Stimulated activated CD8-positive, alpha-beta memory T cell treated with anti-CD3 and anti-CD28 coated beads, Interleukin-2, amount 100 ng/mL, for 48 hours (primary cell): Measurements from ENCODE around the gene TNKS2.
"Not testable (repeated sequence)": the region's sequence is repeated elsewhere in the genome, so short reads cannot be mapped to it uniquely, and the experiment has no call there.

ENCODE experiments used
- DNase-seq, 2 donors: peaks; one replicate each; pipeline ENCODE4 v3.0.0-alpha.2; 2020; ENCODE audit warnings: low read depth in 2 of 2

The TNKS2 gene

DNA sequence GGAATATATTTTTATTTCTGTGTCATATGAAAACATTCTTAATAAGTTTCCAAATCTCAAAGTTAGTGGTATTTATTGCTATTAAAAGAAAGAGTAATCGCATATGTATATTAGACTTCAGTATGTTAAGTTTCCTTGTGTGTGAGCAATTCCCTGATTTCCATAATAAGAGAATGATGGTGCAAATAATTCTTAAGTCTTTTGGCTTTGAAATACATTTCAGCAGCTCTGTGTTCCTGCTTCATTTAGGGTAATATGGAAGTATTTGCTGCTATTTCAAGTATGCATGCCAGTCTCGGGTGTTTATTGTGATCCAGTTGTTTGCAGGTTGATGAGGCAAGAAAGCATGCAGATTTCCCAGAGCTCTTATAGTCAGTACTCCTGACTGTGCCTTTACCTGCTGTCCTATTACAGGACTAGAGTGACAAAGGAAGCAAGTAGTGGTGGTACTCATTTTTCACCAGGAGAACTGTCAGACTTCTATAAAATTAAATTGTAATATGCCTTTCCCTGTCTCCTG is 67.4 kb downstream of the TNKS2 start:
- DNase-seq, result no peak

DNA sequence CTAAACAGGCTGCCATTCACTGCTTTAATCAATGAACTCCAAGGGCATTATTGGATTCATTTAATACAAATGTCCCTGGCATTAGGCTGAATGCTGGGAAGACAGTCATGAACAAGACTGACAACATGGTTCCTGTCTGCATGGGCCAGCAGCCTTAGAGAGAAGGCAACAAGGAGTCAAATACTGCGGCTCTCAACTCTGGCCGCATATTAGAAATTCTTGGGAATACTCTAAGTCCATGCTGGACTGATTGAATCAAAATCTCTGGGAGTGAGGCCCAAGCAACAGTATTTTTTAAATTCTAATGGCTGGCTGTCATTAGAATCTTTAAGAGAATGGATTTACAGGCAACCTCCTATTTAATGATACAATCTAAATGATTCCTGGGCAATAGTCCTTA is 76.9 kb downstream of the TNKS2 start:
- no peak for DNase-seq

DNA sequence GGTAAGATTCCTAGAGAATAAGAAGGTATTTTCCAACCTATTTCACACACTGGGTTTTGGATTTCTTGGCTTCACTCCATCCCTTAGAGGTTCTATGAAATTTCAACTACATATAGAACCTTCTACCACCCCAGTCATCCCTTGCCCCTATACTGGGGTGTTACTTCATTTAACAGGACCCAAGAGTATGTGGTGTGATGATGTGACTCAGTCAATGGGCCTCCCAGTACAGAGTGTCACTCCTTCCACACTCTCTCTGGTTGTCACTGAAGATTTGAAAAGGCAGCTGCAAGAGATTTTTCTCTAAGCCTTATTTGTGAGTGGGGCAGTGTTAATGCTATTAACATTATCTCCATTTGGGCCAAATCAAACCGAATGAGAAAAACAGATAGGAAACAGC is 77.6 kb downstream of the TNKS2 start:
- DNase-seq, result no peak

DNA sequence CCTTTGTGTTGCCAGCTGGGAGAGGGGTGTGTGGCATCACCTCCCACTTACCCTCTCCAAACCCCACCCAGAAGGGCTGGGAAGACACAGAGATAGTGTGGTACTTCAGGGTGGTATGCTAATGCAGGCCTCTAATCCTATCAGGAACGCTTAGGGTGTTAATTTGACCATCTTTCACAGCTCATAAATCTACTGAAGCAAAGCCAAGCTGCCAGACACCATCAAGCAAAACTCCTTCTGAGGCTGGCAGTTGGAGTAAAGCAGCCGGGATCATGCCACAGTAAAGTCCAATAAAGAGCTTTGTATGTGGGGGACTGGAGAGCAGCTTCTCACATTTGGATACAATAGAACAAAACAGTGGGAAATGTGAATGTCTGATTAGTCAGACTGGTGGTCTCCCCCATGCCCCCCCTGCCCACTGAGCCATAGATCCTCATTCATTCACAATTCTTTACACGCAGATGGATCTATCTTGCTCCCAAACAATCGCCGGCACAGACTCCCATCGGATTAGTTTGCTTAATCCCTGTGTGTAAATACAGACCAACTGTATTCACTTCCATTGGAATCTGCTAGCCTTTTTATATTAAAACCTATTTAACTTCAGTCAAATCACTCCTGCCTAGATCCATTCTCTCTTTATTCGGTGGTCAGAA is 81.4 kb downstream of the TNKS2 start:
- no peak for DNase-seq

DNA sequence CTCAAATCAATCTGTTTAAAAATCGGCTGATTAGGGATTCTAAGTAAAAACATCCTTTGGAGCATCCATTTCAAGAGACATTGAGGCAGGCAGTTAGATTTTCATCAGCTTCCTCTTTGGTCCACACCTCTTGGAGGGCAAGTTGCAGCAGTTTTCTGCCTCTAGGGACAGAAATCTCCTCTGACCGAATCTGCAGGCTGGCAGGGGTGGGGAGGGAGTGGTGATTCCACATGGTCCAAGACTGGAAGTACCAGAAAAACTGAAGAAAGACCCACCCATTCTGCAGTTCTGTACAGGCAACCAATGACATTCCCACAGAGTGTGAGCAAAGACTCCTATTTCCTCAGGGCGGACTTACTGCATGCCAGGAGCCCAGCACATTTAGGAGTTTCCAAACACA is 82.1 kb downstream of the TNKS2 start:
- no peak for DNase-seq

DNA sequence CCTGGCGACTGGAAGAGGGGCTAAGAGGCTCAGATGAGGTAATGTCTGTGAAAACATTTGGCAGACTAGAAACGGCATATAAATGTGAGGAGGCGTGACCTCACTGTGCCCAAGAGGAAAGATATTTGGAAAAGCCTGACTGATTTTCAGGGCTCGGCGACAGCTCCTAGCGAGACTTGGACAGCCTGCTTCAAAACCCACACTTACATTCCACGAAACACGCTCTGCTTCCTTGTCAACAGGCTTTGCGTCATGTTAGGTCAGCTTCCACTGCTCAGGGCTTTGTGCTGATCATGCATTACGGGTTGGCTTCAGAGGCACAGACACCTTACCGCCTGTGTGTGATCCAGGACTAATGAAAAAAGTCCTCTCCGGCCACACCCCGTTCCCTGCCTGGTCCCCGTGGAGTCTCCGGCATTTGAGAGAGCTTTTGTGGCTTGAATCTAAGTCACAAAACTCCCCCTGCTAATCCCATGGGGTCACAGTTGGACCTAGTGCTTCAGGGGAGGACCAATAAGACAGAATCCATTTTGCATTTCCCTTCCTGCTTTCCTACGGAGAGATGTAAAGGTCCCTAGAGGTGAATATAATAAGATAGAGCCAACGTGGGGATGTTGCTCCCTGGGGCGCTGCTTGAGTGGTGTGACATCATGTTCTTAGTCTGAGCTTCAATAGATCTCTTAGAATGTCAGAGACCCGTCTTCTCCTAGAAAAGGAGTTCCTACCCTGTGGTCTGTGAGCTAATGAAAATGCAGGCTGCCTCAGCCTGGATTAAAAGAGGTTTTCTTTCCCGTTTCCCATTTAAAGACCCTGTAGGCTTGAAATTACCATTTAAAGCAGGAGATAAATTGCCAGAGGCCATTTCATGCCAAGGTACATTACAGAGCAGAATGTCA is 85.6 kb downstream of the TNKS2 start:
- no peak for DNase-seq

DNA sequence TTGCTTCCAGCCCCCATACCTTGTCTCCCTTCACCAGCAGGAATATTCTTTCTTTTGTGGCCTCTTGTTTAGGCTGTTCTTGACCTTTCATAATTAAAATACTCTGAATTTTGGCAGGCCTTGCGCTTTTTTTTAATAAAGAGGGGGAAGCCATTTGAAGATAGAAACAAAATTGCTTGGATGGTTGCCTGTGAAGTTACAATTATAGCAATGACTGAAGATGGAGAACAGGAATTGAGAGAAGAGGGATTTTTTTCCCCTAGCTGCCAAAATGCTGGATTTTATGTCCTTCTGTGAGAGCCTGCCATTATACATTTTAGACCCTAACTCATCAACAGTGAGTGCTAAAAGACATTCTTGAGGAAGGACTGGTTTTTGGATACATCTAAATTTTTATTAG is 86.3 kb downstream of the TNKS2 start:
- DNase-seq, result no peak

DNA sequence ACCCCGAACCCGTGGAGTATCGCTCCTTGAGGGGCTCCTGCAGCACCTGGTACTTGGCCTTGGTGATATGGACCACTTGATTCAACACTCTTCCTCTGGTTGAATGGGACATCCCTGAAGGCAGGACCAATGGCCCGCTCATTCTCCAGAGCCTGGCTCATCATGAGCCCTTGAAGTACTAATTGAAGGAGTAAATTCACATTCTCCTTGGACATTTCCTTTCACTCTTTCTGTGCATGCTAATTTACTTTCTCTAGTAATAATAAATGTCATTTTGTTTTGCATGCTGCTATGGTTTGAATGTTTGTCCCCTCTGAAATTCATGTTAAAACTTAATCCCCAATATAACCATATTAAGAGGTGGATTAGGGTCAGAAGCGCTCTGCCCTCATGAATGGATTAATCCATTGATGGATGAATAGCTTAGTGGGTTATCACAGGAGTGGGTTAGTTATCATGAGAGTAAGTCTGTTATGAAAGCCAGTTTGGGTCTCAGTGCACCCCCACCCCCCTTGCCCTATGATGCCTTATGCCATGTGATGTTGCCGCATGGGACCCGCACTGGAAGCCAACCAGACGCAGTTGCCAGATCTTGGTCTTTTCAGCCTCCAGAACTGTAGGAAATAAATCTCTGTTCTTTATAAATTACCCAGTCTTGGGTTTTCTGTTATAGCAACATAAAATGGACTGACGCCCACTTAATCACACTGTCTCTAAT is 87.3 kb downstream of the TNKS2 start:
- no peak for DNase-seq

DNA sequence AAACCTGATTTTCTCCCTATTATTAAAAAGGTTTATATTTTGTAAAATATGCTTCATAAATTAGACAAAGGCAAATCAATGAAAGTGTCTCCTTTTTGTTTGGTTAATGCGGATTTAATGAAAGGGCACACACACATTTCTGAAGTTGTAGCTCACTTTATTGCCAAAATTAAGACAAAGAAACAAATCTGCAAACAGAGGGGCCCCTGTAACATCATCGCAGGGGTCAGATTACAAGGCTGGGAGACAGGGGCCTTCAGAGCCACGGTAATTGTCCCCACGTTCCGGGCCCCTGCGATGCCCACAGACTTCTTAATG is 88.7 kb downstream of the TNKS2 start:
- no peak for DNase-seq

DNA sequence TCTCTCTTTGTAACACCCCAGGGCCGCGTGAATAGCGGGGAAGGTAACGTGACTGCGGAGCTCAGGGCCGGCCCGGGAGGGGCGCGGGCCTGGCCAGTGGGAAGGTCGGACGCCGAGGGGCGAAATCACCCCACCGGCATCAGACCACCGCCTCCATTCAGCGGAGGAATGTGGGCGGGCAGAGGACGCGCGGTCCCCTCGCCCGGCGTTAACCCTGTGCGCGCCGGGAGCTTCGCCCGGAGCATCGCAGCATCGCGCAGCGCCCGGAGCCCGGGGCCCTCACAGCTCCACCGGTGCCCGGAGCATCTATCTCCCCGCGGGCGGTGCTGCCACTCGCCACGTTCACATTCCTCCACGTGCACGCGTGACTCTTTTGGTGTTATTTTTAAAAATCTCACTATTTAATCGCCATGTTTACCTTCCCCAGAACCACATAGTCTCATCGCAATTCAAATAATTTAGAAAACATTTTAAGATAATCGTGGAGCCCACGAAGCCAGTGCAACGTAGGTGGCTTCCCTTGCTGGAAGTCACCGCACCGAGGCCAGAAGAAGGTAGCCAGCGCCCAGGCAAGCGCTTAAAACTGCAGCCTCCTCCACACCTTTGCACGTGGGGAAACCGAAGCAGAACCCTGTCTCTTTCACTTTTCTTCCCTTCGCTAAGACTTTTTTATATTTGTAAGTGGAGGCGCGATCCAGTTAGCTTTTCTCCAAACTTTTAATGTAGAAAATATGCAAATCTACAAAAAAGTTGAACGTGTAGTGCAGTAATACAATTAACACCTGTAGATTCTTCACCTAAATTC is 89.2 kb downstream of the TNKS2 start:
- DNase-seq, result no peak

DNA sequence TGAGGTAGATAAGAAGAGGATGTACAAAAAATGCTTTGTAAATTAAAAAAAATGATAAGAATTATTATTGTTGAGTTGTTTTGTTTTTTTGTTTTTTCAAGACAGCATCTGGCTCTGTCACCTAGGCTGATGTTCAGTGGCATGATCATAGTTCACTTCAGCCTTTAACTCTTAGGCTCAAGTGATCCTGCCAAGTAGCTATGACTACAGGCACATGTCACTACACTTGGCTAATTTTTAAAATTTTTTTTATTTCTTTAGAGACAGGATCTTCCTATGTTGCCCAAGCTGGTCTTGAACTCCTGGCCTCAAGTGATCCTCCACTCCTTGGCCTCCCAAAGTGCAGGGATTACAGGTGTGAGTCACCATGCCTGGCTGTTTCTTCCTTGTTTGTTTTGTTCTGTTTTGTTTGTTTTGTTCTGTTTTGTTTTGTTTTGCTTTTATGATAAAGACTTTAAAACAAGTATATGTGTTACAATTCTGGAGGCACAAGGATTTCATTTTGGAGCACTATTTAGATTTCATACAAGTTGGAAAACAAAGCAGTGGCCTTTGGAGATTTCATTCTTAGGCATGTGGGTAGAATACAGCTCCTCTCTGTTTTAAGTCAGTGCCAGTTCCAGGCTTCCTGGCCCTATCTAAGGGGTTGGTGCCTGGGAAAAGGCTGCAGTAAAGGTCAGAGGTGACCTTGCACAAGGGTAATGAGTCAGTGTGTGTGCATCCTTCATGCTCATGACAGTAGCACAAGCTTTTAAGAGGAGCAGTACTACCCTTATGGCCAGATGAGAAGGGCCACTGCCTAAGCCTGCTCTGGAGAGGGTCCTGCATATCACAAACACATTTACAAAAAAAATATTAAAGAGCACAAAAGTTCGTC is 93.1 kb downstream of the TNKS2 start:
- no peak for DNase-seq

DNA sequence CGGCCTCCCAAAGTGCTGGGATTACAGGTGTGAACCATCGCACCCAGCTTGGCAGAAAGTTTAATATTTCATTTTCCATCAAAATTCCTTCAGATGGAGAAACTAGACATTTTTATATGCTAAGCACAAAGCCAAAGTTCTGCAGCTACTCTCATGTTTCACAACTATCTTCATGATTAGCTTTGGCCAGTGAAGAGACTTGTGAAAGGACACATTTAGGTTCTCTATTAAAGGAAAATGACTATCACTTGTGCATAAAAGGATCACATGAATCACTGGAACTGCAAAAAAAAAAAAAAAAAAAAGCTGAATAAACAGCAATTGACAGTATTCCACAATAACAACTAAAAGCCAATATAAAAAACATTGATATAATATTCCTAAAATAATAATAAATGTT is 94.8 kb downstream of the TNKS2 start:
- no peak for DNase-seq

DNA sequence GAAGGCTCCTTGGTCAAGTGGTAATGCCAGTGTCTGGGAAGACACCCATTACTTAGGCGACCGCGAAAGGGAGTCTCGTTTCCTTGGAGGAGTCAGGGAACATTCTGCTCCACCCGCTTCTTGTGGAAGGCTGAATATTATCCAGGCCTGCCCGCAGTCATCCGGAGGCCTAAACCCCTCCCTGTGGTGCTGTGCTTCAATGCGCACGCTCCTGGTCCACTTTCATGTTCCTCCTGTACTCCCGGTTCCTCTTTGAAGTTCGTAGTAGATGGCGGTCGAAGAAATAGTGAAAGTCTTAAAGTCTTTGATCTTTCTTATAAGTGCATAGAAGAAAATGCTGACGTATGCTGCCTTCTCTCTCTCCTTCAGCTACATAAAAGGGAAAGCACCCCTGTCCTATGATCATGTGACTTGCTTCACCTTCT is 96.0 kb downstream of the TNKS2 start:
- not testable (repeated sequence) for DNase-seq

DNA sequence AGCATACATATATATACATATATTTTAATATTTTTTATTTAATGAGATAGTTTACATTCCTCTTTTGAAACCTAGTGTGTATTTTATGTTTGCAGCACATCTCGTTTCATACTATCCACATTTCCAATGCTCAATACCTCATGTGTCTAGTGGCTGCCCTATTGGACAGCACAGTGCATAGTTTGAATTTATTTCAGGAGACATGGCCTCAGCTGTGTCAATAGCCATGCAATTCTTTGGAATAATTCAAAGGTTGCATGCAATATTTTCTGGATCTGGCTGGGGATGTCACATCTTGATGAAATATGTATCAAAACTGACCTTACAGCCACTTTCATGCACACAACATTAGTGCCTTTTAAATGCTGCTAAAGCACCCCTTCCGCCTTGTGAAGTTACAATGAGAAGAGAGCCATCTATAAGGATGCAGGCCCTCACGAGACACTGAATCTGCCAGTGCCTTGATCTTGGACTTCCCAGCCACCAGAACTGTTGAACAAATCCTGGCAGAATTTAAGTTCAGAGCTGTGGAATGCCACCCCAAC is 98.1 kb downstream of the TNKS2 start:
- no peak for DNase-seq

DNA sequence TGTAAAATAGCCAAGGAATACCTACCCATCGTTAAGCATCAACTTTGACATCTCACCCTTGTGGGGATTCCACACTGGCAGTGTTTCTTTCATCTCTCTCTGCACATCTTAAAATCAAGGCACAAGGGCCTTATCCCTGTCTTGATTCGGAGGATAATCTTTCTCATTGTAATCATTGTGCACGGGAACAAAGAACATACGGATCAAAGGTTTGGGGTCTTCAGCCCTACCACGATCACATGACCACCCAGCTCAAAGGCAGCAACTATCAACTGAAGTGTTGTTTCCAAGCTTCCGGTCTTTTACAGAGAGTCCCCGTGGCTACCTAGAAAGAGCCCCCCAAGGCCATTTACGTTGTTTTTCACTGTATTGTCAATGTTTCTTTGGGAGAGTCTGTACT is 99.2 kb downstream of the TNKS2 start:
- DNase-seq, result no peak

DNA sequence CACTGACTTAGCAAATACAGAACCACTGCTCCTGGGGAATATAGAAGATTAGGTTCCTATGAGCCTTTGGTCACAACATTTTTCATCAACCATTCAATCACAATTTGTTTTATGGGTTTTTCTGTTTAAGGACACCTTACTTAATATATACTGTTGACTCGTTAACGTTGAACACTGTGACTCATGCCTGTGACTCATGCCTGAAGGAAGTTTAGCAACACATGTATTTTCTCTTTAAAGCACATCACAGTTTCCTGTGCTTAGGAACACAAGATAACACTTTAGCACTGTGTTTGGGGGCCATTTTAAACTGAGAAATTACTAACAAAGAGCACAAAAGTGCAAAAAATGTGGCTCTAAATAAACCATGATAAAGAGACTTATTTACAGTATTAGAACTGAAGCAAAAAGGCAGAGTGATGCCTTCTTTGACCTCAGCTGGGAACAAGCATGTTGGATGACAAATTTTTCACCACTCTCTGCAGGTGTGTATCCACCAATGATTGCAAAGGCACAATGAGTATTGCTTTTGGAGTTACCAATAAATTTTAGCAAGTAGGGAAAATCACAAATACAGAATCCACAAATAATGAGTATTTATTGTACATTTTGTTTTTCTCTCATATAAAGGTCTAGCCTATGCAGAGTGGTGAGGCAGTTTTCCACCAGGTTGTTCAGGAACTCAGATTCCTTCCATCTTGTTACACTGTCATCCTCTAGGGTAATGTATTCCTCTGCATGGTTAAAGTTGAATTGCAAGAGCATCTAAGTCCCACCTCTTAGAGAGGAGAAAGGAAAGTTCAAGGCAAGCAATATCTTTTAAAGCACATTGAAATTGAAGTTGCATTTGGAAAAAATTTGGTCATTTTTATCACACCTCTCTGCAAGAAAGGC is 103.8 kb downstream of the TNKS2 start:
- DNase-seq, result peak in 1 of 2 donors; percentile 32

DNA sequence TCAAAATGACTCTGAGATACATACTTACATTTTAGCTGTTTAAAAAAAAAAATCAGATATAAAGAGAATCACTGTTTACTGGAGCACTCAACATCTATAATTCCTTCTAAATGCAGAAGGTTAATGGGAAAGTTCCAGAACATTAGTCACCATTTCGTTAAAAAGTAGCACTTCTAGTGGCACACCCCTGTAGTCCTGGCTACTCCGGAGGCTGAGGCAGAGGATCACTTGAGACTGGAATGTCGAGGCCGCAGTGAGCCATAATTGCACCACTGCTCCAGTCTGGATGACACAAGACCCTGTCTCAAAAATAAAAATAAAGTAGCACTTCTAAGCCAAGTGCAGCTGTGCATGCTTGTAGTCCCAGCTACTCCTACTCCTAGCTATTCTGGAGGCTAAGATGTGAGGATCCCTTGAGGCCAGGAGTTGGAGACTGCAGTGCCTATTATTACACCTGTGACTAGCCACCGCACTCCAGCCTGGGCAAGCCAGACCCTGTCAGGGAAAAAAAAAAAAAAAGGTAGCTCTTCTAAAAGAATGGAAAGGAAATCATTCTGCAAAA is 108.9 kb downstream of the TNKS2 start:
- no peak for DNase-seq

DNA sequence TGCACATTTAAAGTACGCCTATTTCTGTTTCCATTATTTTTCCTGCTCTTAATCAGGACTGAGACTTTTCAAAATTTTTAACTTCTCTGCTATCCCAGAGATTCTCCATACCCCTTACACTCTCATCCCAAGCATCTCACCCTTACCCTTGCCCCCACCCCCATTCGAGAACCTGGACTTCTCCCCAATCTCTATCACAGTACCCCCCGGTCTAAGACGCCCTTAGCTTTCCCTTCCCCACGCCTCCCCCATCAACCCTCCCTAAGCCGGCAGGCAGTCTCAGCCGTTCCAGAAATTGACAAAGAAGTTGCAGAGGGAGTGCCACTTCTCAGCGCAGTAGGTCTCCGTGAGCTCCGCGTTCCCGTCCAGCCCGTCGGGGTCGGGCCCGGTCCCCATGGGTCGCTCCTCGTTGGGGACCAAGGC is 109.7 kb downstream of the TNKS2 start:
- no peak for DNase-seq
